HPDE6-E6E7 (cell line): ENCODE results near the gene SAYSD1.

Source experiments
- DNase-seq: peaks from one replicate; pipeline ENCODE4 v3.0.0; 2011; ENCODE audit warnings: missing footprints; ENCODE audit errors: extremely low spot score

The SAYSD1 gene

GRCh38 chr6:39058471-39059147, 56.4 kb downstream of the SAYSD1 start:
- no peak for DNase-seq

GRCh38 chr6:39057251-39058155, 57.5 kb downstream of the SAYSD1 start:
- DNase-seq, result no peak

GRCh38 chr6:39056681-39057080, 58.3 kb downstream of the SAYSD1 start:
- DNase-seq, result no peak

GRCh38 chr6:39056191-39056590, 58.8 kb downstream of the SAYSD1 start:
- DNase-seq, result no peak

- DNase-seq, result no peak
These were observed 59.3 kb downstream of the SAYSD1 start for GRCh38 chr6:39055661-39056060.

GRCh38 chr6:39054577-39055142, 60.3 kb downstream of the SAYSD1 start:
- DNase-seq, result no peak
